Measurements from ENCODE around the gene MARK4. TPM values are rescaled to one million over a fixed set of nuclear protein-coding genes. Genes with fewer than 3 reads are reported as not detected.

The MARK4 gene
- total and polyA plus RNA-seq, 2 experiments from 2014 or later: 16.6 to 38.6 TPM

- Histone ChIP-seq H3F3A (replicated peaks; ENCODE audit: low read depth) (peaks cover 5% of the 10 kb centered on the region; the same call in 1 of the 2 replicates), H3K4me1 (ENCODE audit: insufficient read depth) (no peaks in the 10 kb centered on the region), H3K4me2 (no peak overlapping the region), H4K20me1 (replicated peaks; ENCODE audit: insufficient read depth) (no peaks in the 10 kb centered on the region), H3K79me2 (replicated peaks; ENCODE audit: insufficient read depth) (no peaks in the 10 kb centered on the region), H3K4me3 (no peak overlapping the region), H2AFZ (no peak overlapping the region), H3K36me3 (ENCODE audit: insufficient read depth) (no peaks in the 10 kb centered on the region), H3K27me3 (ENCODE audit: insufficient read depth) (peaks cover 23% of the 10 kb centered on the region), H3K27ac (ENCODE audit: low read depth) (no peak overlapping the region), H3K9me2 (ENCODE audit: insufficient read depth) (no peaks in the 10 kb centered on the region)
- TF ChIP-seq EZH2phosphoT487 (IDR thresholded peaks at IDR 0.05; ENCODE audit: unreplicated experiment) (no peak), STAT1 (IDR thresholded peaks at IDR 0.05; ENCODE audit: unreplicated experiment) (no peak), POLR2AphosphoS5 (IDR thresholded peaks at IDR 0.05; ENCODE audit: low read depth) (peak; percentile 28; the same call in 1 of the 2 replicates), ETS1 (IDR thresholded peaks at IDR 0.05) (no peak), ZNF331 (CRISPR knock-in tag; IDR thresholded peaks at IDR 0.05; ENCODE audit: low read depth) (no peak), CTCF (conservative IDR thresholded peaks at IDR 0.05; ENCODE audit: low read depth in 2 of 2) (no peak), REST (IDR thresholded peaks at IDR 0.05; ENCODE audit: unreplicated experiment) (no peak)
- Mint-ChIP-seq H3K9me3 (peaks cover 4% of the 10 kb centered on the region; the same call in 1 of the 3 replicates), H3K36me3 (ENCODE audit: low read depth) (peaks cover 6% of the 10 kb centered on the region), H3K4me3 (no peak overlapping the region), H3K4me1 (peaks cover 2% of the 10 kb centered on the region; the same call in 2 of the 3 replicates), H3K27me3 (ENCODE audit: insufficient read depth, low read depth, poor library complexity) (peaks cover 16% of the 10 kb centered on the region), H3K27ac (no peak overlapping the region)
- DNase-seq (ENCODE audit: low spot score) (no peak), ATAC-seq (no peak)
These were observed 53.3 kb downstream of the MARK4 start for GRCh38 chr19:45304141-45304926.

- H3K9me3 Mint-ChIP-seq: peaks cover 4% of the 10 kb centered on the region; the same call in 1 of the 3 replicates
- H3K36me3 ChIP-seq (ENCODE audit: insufficient read depth): no peaks in the 10 kb centered on the region
- no peak for ATAC-seq
These were observed 53.9 kb downstream of the MARK4 start for GRCh38 chr19:45305007-45305406.

More at GRCh38 chr19:45305007-45305406, 53.9 kb downstream of the MARK4 start:
- TF ChIP-seq CREB1 (CRISPR knock-in tag; IDR thresholded peaks at IDR 0.05; ENCODE audit: low read depth) (no peak), ETS1 (IDR thresholded peaks at IDR 0.05) (no peak), NANOG (IDR thresholded peaks at IDR 0.05; ENCODE audit: borderline replicate concordance) (no peak), POLR2AphosphoS5 (IDR thresholded peaks at IDR 0.05; ENCODE audit: low read depth) (no peak)
- Mint-ChIP-seq H3K36me3 (ENCODE audit: low read depth) (peaks cover 5% of the 10 kb centered on the region; the same call in 2 of the 3 replicates), H3K27ac (no peak overlapping the region), H3K27me3 (ENCODE audit: insufficient read depth, low read depth, poor library complexity) (peaks cover 14% of the 10 kb centered on the region), H3K4me1 (peaks cover 2% of the 10 kb centered on the region; the same call in 2 of the 3 replicates), H3K4me3 (no peak overlapping the region)
- H2AFZ ChIP-seq: no peak overlapping the region
- no peak overlapping the region for H3K27ac ChIP-seq (ENCODE audit: low read depth)
- H3K4me2 ChIP-seq: no peak overlapping the region
- no peak for DNase-seq (ENCODE audit: low spot score)
- H3K9me2 ChIP-seq (ENCODE audit: insufficient read depth): no peaks in the 10 kb centered on the region
- H3F3A ChIP-seq (replicated peaks; ENCODE audit: low read depth): peaks cover 5% of the 10 kb centered on the region; the same call in 1 of the 2 replicates
- no peaks in the 10 kb centered on the region for H3K79me2 ChIP-seq (replicated peaks; ENCODE audit: insufficient read depth)
- H3K27me3 ChIP-seq (ENCODE audit: insufficient read depth): peaks cover 23% of the 10 kb centered on the region
- H3K4me3 ChIP-seq: no peak overlapping the region
- H4K20me1 ChIP-seq (replicated peaks; ENCODE audit: insufficient read depth): no peaks in the 10 kb centered on the region
- H3K4me1 ChIP-seq (ENCODE audit: insufficient read depth): no peaks in the 10 kb centered on the region
